GM12864 (cell line): Measurements from ENCODE around the gene ZDHHC14.
"Not testable (repeated sequence)": the region's sequence is repeated elsewhere in the genome, so short reads cannot be mapped to it uniquely, and the experiment has no call there.

Experiments
- DNase-seq: peaks from one replicate; pipeline ENCODE4 v3.0.0-alpha.2; 2011; ENCODE audit warnings: low read depth
- H3K4me3 ChIP-seq: 2 replicates; pipeline ENCODE4 v1.5.1; 2011; ENCODE audit warnings: mild to moderate bottlenecking, low read depth, low read length, control low read depth
- TF ChIP-seq, protein P1 (sequence below): IDR thresholded peaks from 2 replicates; pipeline ENCODE4 v1.5.1; 2011; ENCODE audit warnings: low read depth, mild to moderate bottlenecking, moderate library complexity, low read length, control low read depth, inconsistent platforms; ENCODE audit errors: missing control alignments

Gene ZDHHC14

DNA sequence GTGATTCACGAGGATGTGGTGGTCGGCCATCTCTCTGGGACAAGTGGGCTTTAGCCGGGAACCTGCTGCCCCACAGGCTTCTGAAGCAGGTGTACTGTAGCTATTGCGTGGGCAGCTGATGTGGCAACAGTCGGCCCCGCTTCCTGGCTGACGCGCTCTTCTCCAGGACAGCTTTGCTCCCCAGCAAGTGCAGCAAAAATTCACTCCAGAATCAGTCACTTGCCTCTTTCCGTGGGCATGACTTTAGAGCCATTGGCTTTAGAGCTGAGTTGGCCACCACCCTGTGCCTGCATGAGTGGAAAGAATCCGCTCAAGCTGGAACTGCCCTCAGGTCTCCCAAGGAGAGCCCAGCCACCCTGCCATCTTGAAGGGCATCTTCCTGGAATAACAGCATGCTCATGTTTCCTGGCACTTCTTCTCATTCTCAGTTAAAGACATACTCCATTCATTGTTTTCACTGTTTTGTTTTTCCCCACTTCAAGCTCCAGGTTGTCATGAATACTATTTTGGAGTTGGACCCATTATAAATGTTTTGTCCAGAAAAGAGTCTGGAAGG is 178.3 kb downstream of the ZDHHC14 start:
- no peak for DNase-seq
- no peak overlapping the region for H3K4me3 ChIP-seq
- TF ChIP-seq, protein P1, sequence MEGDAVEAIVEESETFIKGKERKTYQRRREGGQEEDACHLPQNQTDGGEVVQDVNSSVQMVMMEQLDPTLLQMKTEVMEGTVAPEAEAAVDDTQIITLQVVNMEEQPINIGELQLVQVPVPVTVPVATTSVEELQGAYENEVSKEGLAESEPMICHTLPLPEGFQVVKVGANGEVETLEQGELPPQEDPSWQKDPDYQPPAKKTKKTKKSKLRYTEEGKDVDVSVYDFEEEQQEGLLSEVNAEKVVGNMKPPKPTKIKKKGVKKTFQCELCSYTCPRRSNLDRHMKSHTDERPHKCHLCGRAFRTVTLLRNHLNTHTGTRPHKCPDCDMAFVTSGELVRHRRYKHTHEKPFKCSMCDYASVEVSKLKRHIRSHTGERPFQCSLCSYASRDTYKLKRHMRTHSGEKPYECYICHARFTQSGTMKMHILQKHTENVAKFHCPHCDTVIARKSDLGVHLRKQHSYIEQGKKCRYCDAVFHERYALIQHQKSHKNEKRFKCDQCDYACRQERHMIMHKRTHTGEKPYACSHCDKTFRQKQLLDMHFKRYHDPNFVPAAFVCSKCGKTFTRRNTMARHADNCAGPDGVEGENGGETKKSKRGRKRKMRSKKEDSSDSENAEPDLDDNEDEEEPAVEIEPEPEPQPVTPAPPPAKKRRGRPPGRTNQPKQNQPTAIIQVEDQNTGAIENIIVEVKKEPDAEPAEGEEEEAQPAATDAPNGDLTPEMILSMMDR, result no peak

DNA sequence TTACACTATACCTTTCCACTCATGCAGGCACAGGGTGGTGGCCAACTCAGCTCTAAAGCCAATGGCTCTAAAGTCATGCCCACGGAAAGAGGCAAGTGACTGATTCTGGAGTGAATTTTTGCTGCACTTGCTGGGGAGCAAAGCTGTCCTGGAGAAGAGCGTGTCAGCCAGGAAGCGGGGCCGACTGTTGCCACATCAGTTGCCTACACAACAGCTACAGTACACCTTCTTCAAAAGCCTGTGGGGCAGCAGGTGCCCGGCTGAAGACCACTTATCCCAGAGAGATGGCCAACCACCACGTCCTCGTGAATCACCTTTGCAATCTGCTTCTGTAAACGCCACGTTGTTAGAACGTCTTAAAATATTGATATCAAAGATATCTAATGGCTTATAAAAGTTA is 179.1 kb downstream of the ZDHHC14 start:
- not testable (repeated sequence) for DNase-seq, H3K4me3 ChIP-seq

DNA sequence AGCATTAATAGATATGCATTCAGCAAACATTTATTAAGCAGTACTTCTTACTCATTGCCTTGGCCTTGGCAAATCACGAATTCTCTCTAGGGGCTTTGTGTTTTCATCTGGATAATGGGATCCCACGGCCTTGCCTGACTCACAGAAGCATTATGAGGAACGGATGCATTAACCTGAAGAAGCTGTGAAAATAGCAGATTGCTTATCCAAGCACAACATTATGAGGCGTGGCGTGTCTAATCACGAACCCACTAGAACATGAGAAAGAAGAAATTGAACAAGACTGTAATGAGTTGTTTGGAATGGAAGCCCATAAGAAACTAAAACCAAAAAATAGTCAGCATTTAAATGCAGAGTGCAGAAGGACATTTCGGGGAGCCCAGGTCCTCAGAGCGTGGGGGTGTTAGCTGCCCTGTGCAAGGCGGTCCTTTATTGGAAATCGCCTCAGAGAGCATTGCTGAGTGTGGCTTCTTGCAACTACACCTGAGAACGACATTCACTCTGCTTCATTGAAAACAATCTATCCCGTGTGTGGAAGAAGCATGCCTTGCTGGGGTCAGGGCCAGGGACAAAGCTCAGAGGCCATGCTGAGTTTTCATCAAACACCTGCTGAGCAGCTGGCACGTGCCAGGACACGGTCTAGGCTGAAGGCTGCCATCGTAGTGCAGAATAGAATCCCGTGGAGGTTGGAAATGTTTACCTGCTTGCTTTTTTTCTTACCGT is 179.9 kb downstream of the ZDHHC14 start:
- TF ChIP-seq, protein P1, result no peak
- H3K4me3 ChIP-seq, result no peak overlapping the region
- DNase-seq, result no peak

DNA sequence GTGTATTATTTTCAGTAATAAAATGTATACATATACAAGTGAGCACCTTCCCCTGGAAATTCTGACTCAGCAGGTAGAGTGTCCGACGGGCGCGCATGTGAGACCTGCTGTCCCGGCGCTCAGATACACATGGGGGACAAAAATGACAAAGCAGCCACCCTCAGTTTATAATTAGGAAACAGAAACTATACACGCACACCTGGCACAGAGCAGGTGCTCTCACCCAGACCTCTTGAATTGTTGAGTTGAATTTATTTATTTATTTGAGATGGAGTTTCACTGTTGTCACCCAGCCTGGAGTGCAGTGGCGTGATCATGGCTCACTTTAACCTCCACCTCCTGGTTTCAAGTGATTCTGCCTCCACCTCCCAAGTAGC is 180.4 kb downstream of the ZDHHC14 start:
- no peak overlapping the region for H3K4me3 ChIP-seq
- peak; percentile 55 for DNase-seq
- TF ChIP-seq, protein P1, result no peak

DNA sequence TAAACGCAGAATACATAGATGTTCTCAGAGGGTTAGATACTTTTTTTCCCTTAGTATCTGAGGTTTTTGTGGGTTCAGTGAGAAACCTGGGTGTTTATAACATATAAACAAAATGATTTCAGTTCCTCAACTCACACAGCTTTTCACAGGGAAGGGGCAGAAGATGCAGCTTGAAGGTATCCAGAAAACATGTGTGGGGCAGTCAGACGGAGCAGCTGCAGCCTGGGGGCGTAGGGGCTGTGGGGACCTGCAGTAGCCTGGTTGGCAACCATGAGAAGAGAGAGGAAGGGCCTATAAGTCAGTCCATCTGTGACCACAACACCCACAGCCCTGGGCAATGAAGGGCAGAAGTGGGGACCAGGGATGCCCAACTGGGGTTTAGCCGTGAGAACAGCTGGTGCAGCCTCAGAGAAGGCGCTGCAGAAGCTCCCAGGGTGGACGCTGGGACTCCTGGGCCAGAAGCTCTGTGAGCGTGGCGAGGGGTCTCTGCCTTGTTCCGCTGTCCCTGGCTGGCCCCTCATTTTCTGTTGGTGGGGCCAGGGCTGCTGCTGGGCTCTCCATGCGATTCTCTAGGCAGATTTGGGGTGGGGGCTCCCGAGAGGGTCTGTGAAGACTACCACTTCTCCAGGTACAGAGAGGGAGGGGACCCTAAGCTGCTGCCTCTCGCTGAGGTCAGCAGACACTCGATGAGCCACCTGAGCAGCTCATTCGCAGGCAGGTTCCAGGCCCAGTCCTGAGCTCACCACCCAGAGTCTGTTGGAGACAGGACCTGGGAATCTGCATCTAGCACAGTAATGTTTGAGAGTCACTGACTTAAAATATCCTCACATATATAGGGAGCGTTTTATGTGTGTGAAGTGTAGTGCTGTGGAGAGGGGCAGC is 181.2 kb downstream of the ZDHHC14 start:
- peak; percentile 83 for DNase-seq
- no peak overlapping the region for H3K4me3 ChIP-seq

DNA sequence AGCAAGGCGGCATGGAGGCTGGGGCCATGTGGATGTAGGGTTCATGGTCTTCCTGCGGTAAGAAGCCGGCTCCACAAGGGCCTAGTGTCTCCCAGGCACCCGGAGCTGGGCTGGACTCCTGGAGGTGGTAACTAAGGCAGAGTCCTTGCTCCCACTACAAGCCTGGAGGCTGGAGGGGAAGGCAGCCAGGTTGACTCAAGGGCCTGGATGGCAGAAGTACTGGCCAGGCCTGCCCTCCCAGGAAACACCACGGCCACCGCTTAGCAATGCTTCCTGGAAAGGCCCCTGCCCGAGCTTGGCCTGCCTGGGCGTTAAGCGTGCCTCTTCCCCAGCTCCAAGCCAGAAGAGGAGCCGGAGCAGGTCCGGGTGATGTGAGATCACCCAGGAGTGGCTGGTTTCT is 182.0 kb downstream of the ZDHHC14 start:
- TF ChIP-seq, protein P1, result no peak
- H3K4me3 ChIP-seq, result no peak overlapping the region
- DNase-seq, result no peak

More for the DNA sequence above, 181.2 kb downstream of the ZDHHC14 start:
- TF ChIP-seq, protein P1, result no peak

DNA sequence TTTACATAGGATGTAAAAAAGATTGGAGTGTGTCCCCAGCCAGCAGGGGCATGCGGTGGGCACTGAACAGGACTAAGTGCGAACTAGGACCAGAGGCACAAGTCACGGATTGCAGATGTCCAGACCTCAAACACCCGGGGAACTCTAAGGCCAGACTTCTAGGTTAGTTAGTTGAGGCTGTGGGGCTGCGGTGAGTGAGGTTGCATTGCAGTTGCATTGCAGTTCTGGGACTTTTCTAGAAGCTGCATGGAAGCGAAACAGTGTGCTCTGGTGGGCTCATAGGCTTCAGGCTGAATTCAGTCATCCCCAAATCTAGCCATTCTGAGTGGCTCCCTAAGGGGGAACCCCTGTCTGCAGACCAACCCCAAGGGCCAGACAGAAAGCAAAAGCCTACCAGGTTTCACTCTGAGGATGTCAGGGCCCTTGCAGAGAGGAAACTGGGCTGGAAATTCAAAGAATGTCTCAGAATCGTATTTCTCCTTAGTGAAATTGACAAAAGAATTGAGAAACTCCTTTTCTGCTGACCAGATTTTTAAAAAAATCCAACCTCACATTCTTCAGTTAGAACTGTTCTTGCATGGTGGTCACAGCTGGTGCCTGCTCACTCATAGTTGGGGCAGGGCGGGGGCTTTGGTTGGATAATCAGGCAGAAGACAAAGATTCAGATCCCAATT is 182.8 kb downstream of the ZDHHC14 start:
- peak; percentile 74 for DNase-seq
- TF ChIP-seq, protein P1, result no peak
- no peak overlapping the region for H3K4me3 ChIP-seq
